Stimulated activated effector memory CD8-positive, alpha-beta T cell treated with anti-CD3 and anti-CD28 coated beads, Interleukin-12 subunit alpha, Interleukin-12 subunit beta, amount 100 ng/mL, for 72 hours (primary cell): ENCODE results near the gene EPB41L1.

Experiments
- ATAC-seq: fragments of 150-1000 bp; cut with Tn5 transposase; 2 replicates; pipeline ENCODE4 v1.10.0; 2021
- DNase-seq, 2 donors: peaks; one replicate each; pipeline ENCODE4 v3.0.0; 2021 to 2022; ENCODE audit warnings: low spot score in 2 of 2
- H3K27ac Mint-ChIP-seq: one replicate; pipeline ENCODE4 v1.8.0; 2022; ENCODE audit warnings: mild to moderate bottlenecking, mixed read lengths
- H3K36me3 Mint-ChIP-seq: one replicate; pipeline ENCODE4 v1.8.0; 2022; ENCODE audit warnings: mild to moderate bottlenecking, mixed read lengths
- H3K4me1 Mint-ChIP-seq: one replicate; pipeline ENCODE4 v1.8.0; 2022; ENCODE audit warnings: mixed read lengths
- H3K4me3 Mint-ChIP-seq: one replicate; pipeline ENCODE4 v1.8.0; 2022; ENCODE audit warnings: mild to moderate bottlenecking, mixed read lengths
- H3K9me3 Mint-ChIP-seq: one replicate; pipeline ENCODE4 v1.8.0; 2022; ENCODE audit warnings: mixed read lengths

EPB41L1 gene

DNA sequence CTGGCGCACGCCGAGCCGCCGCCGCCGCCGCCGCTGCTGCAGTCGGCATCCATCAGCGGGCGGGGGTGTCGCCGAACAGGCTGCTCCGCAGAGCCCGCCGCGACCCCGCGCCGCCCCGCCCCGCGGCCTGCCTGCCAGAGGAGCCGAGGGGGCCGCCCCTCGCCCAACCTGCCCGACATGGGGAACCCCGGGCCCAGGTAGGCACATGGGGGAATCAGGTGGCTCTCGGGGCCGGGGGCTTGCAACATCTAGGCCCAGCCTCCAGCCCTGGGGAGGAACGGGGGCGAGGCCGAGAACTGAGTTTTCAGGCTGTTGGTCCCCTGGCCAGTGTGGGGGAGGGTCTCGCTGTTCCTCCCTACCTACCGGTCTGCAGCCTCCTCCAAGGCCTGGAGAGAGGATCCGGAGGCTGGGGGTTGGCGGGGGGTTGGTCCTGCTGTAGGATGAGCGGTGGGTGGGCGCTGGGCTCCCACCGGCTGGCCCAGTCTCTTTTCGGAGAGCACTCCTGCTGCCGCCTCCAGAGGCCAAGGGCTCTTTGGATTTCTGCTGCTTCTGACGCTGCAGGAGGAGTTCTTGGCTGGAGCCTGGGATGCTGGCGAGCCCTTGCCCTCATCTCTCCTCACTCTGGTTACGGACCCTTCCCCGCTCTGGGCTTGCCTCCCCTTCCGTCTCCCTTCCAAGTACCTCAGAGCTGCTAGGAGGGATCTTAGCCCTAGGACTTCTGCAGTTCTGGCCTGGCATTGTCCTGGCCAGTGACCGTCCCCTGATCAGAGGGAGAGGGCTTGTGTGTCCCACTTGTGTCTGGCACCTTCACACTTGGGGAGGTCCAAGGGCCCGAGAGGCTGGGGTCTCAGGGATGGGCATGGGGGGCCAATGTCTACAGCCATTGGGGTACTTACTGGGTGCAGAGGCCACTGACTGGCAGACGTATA is at the start of gene EPB41L1:
Gene EPB41L1 (plus strand): TSS at position 41 of the 929 bp plus-strand sequence. CDS start 19,038 bp downstream, outside the sequence.
- Mint-ChIP-seq H3K27ac (no peak within 1 kb of the TSS), H3K36me3 (no peaks in the 10 kb centered on the region), H3K4me3 (peak within 1 kb of the TSS; percentile 66), H3K4me1 (peaks cover 13% of the 10 kb centered on the region), H3K9me3 (no peaks in the 10 kb centered on the region)
- ATAC-seq = no peak
- DNase-seq = no peak

GRCh38 chr20:36104856-36105255 is 49.7 kb upstream of the EPB41L1 start:
- H3K36me3 Mint-ChIP-seq = no peaks in the 10 kb centered on the region
- DNase-seq (no peak), ATAC-seq (no peak)
- H3K4me1 Mint-ChIP-seq = no peaks in the 10 kb centered on the region
- H3K27ac Mint-ChIP-seq = no peak overlapping the region
- no peak overlapping the region for H3K4me3 Mint-ChIP-seq
- no peaks in the 10 kb centered on the region for H3K9me3 Mint-ChIP-seq

DNA sequence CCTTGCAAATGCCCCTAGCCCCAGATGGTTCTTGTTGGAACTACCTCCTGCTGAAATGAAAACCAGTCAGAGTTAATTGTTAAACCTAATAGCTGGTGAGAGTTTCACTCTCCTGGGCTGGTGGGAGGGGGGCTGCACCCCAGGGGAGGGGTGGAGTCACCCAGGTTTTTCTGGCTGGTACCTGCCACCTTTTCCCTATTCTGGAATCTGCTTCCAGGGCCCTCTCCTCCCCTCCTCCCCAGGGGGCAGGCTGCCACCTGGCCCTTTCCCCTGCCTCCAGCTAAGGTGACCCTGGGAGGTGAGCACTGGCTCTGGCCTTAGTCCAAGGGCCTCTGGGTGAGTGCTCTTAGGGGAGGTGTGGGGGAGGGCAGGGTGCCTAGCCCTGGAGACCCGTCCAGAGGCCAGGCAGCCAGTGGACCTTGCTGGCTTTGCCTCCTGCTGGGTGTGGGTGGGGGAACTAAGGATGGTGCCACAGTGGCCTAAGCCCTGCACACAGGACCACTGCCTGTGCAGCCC is 48.8 kb upstream of the EPB41L1 start:
- no peak for DNase-seq
- Mint-ChIP-seq H3K4me3 (no peak overlapping the region), H3K27ac (no peak overlapping the region), H3K9me3 (no peaks in the 10 kb centered on the region), H3K36me3 (no peaks in the 10 kb centered on the region), H3K4me1 (no peaks in the 10 kb centered on the region)
- ATAC-seq = no peak

DNA sequence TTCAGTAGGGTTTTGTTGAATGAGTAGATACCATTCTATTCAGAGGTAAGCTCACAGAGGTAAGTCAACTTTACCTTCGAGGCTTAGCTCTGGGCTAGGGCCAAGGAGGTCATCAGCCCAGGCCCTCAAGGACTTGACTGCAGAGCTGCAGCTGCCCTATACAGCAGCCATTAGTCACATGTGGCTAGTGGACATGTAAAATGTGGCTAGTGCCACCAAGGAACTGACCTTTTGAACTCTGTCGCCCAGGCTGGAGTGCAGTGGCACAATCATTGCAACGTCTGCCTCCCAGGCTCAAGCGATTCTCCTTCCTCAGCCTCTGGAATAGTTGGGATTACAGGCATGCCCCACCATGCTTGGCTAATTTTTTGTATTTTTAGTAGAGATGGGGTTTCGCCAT is 47.9 kb upstream of the EPB41L1 start:
- ATAC-seq (no peak), DNase-seq (no peak)
- H3K36me3 Mint-ChIP-seq = no peaks in the 10 kb centered on the region
- no peak overlapping the region for H3K4me3 Mint-ChIP-seq
- no peak overlapping the region for H3K27ac Mint-ChIP-seq
- H3K9me3 Mint-ChIP-seq = no peaks in the 10 kb centered on the region
- H3K4me1 Mint-ChIP-seq = no peaks in the 10 kb centered on the region

GRCh38 chr20:36107881-36108280 is 46.7 kb upstream of the EPB41L1 start:
- H3K4me3 Mint-ChIP-seq = no peak overlapping the region
- DNase-seq = no peak
- no peaks in the 10 kb centered on the region for H3K4me1 Mint-ChIP-seq
- no peak overlapping the region for H3K27ac Mint-ChIP-seq
- no peak for ATAC-seq
- no peaks in the 10 kb centered on the region for H3K9me3 Mint-ChIP-seq
- no peaks in the 10 kb centered on the region for H3K36me3 Mint-ChIP-seq

DNA sequence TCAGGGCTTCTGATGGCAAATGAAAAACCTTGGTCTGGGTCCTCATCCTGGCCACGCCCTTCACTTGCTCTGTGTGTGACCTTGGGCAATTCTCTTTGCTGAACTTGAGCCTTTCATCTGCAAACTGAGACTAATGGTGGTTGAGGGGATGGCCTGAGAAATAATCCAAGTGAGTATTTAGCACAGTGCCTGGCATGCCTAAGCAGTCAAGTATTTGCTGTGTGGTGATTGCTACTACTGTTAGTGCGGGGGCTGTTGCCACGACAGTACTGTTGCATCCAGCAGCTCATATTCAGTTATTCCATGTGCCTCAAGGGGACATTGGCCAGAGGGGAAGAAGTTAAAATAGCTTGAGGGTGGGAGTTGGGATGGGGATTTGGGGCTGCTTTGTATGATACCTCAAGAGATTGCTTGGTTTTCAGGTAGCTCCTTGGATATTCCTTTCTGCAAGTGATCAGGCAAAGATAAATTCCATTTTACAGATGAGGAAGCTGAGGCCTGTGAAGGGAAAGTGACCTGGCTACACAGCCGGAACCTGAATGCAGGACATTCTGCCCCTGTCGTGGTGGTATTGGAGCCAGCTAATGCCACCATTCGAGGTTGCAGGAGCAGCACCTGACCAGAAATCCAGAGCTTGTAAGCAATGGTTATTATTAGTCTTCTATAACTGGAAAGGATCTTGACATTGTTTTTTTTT is 45.1 kb upstream of the EPB41L1 start:
- Mint-ChIP-seq H3K4me1 (no peaks in the 10 kb centered on the region), H3K9me3 (no peaks in the 10 kb centered on the region), H3K4me3 (no peak overlapping the region), H3K27ac (no peak overlapping the region), H3K36me3 (no peaks in the 10 kb centered on the region)
- DNase-seq (no peak), ATAC-seq (no peak)

- no peak overlapping the region for H3K27ac Mint-ChIP-seq
- no peak for ATAC-seq
Observed at GRCh38 chr20:36110994-36111393, 43.5 kb upstream of the EPB41L1 start.

GRCh38 chr20:36112112-36112511 is 42.4 kb upstream of the EPB41L1 start:
- Mint-ChIP-seq H3K4me1 (no peaks in the 10 kb centered on the region), H3K27ac (no peak overlapping the region), H3K9me3 (no peaks in the 10 kb centered on the region), H3K4me3 (no peak overlapping the region), H3K36me3 (no peaks in the 10 kb centered on the region)
- ATAC-seq (no peak), DNase-seq (no peak)

More at GRCh38 chr20:36110994-36111393, 43.5 kb upstream of the EPB41L1 start:
- Mint-ChIP-seq H3K36me3 (no peaks in the 10 kb centered on the region), H3K9me3 (no peaks in the 10 kb centered on the region), H3K4me1 (no peaks in the 10 kb centered on the region), H3K4me3 (no peak overlapping the region)
- no peak for DNase-seq

GRCh38 chr20:36113036-36113435 is 41.5 kb upstream of the EPB41L1 start:
- Mint-ChIP-seq H3K9me3 (no peaks in the 10 kb centered on the region), H3K36me3 (no peaks in the 10 kb centered on the region), H3K27ac (no peak overlapping the region), H3K4me3 (no peak overlapping the region), H3K4me1 (no peaks in the 10 kb centered on the region)
- DNase-seq (no peak), ATAC-seq (no peak)

GRCh38 chr20:36113566-36114250 is 40.8 kb upstream of the EPB41L1 start:
- no peak overlapping the region for H3K4me3 Mint-ChIP-seq
- H3K27ac Mint-ChIP-seq = no peak overlapping the region
- H3K36me3 Mint-ChIP-seq = no peaks in the 10 kb centered on the region
- H3K9me3 Mint-ChIP-seq = no peaks in the 10 kb centered on the region
- H3K4me1 Mint-ChIP-seq = no peaks in the 10 kb centered on the region
- DNase-seq = no peak
- no peak for ATAC-seq

- DNase-seq (no peak), ATAC-seq (no peak)
- Mint-ChIP-seq H3K9me3 (no peaks in the 10 kb centered on the region), H3K4me1 (no peaks in the 10 kb centered on the region), H3K36me3 (no peaks in the 10 kb centered on the region), H3K27ac (no peak overlapping the region), H3K4me3 (no peak overlapping the region)
Observed at GRCh38 chr20:36114707-36115106, 39.8 kb upstream of the EPB41L1 start.

DNA sequence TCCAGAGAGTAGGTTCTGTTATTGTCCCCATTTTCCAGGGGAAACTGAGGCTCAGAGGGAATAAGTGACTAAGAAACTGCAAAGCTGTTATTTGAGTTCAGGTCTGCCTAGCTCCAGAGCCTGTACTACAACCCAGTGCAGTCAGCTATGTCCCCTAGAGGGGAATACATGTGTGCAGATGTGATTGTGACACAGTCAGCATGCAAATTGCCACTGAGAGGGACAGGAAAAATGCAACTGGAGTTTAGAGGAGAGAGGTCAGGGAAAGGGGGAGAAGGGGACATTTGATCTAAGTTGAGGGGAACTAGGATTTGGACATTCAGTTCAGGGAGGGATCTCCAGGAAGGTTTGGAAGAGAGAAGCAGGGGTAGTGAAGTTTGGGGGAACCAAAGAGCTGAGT is 38.6 kb upstream of the EPB41L1 start:
- Mint-ChIP-seq H3K4me1 (no peaks in the 10 kb centered on the region), H3K36me3 (no peaks in the 10 kb centered on the region), H3K4me3 (no peak overlapping the region), H3K27ac (no peak overlapping the region), H3K9me3 (no peaks in the 10 kb centered on the region)
- DNase-seq = no peak
- ATAC-seq = no peak

DNA sequence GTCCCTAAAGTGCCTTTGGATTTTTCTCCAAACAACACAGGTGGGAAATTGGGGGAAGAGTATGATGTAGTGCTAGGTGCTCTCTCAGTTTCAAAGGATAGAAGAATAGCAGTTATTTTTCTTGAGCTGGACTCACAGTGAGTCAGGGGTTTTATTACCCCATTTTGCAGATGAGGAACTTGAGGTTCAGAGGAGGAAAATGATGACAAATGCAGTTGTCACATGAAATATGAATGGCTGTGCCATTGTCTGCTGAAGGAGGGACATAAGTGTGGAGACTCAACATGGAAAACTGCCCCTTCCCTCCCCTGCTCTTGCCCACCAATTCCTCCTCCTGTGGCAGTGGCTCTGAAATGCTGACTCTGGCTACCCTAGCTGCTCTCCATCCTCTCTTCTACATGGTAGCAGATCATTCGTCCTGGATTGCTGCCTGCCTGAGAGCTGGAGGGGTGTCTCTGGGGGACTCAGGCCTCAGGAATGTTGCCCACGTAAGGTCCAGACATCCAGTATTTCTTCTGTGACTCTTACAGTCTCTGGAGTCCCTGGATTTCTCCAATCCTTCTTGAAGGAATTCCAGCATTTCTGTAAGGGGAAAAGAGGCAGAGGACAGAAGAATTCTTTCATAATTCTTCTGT is 37.6 kb upstream of the EPB41L1 start:
- Mint-ChIP-seq H3K27ac (no peak overlapping the region), H3K4me3 (no peak overlapping the region), H3K36me3 (no peaks in the 10 kb centered on the region), H3K9me3 (no peaks in the 10 kb centered on the region), H3K4me1 (no peaks in the 10 kb centered on the region)
- ATAC-seq (no peak), DNase-seq (no peak)

GRCh38 chr20:36117638-36118037 is 36.9 kb upstream of the EPB41L1 start:
- ATAC-seq = no peak
- Mint-ChIP-seq H3K9me3 (no peaks in the 10 kb centered on the region), H3K4me1 (no peaks in the 10 kb centered on the region), H3K36me3 (no peaks in the 10 kb centered on the region), H3K27ac (no peak overlapping the region), H3K4me3 (no peak overlapping the region)
- DNase-seq = no peak

- no peaks in the 10 kb centered on the region for H3K36me3 Mint-ChIP-seq
- no peak overlapping the region for H3K4me3 Mint-ChIP-seq
- no peaks in the 10 kb centered on the region for H3K4me1 Mint-ChIP-seq
- DNase-seq = no peak
- no peak for ATAC-seq
- no peaks in the 10 kb centered on the region for H3K9me3 Mint-ChIP-seq
- no peak overlapping the region for H3K27ac Mint-ChIP-seq
Observed at GRCh38 chr20:36118371-36118770, 36.2 kb upstream of the EPB41L1 start.
